GM10847 (cell line): ENCODE results near the gene B4GALNT4.

ENCODE experiments used
- POLR2A ChIP-seq: IDR thresholded peaks from 2 replicates; pipeline ENCODE4 v1.6.1; 2011; ENCODE audit not compliant: insufficient read length; ENCODE audit errors: extremely low read depth

The B4GALNT4 gene

DNA sequence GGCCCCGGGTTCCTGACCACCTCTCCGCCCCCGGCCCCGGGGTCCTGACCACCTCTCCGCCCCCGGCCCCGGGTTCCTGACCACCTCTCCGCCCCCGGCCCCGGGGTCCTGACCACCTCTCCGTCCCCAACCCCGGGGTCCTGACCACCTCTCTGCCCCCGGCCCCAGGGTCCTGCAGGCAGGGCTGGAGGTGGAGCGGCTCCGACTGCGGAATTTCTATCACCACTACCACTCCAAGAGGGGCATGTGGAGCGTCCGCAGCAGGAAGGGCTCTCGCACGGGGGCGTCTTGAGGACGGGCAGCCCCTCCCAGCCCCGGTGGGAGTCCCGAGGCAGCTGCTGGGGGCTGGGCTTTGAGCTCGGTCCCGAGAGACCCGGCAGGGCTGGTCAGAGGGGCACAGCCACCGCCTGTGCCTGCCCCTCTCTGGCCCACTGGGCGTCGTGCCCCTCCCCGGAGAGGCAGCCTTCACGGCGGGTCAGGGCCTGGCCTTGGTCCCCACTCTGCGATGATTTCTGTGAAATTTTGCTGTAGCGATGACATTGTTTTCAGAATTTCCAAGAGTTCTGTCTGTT lies 12.3 kb downstream of the B4GALNT4 start:
- no peak for TF ChIP-seq POLR2A

GRCh38 chr11:382081-382629 lies 12.9 kb downstream of the B4GALNT4 start:
- TF ChIP-seq POLR2A, result no peak

- no peak for TF ChIP-seq POLR2A
These were observed 14.1 kb downstream of the B4GALNT4 start for GRCh38 chr11:383431-383830.

- TF ChIP-seq POLR2A, result no peak
These were observed 15.2 kb downstream of the B4GALNT4 start for GRCh38 chr11:384511-384910.

- TF ChIP-seq POLR2A, result no peak
These were observed 16.5 kb downstream of the B4GALNT4 start for GRCh38 chr11:385594-386351.

DNA sequence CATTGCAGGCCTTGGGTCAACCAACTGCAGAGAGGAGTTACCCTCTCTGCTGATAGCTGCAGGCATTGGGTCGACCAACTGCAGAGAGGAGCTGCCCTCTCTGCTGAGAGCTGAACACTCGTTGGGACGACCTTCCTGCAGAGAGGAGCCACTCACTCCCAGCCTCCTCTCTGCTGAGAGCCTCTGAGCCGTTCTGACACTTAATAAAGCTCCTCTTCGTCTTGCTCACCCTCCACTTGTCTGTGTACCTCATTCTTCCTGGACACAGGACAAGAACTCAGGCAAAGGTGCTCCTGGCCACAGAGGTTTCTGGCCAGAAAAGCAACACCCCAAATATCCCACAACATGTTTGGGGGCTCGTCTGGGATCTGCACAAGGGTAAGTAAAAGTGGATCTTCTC lies 17.2 kb downstream of the B4GALNT4 start:
- no peak for TF ChIP-seq POLR2A

DNA sequence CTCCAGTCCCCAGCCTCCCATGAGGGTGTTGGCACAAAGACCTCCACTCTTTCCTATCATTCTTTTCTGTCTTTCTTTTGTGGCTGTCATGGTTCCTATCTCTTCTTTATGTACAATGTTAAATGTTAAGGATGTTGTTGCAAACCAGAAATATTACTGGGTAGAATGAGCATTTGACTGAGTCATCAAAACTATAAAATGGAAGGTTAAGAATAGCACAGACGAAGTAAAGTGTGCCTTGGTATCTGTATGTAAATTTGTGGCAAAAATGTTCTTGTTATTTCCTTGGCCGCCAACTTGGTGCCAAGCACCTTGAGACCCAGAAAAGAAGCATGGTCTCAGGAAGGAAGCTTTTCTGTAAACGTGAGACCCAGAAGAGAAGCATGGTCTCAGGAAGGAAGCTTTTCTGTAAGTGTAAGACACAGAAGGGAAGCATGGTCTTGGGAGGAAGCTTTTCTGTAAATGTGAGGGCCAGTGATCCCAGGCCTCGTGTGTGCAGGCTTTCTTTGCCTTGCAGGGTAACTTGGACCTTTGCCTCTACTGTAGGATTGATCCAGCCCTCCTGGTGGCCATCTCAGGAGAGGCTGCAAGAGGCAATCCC lies 18.0 kb downstream of the B4GALNT4 start:
- no peak for TF ChIP-seq POLR2A

GRCh38 chr11:390175-390574 lies 20.9 kb downstream of the B4GALNT4 start:
- TF ChIP-seq POLR2A, result no peak

- TF ChIP-seq POLR2A, result no peak
These were observed 22.1 kb downstream of the B4GALNT4 start for GRCh38 chr11:391117-392017.

DNA sequence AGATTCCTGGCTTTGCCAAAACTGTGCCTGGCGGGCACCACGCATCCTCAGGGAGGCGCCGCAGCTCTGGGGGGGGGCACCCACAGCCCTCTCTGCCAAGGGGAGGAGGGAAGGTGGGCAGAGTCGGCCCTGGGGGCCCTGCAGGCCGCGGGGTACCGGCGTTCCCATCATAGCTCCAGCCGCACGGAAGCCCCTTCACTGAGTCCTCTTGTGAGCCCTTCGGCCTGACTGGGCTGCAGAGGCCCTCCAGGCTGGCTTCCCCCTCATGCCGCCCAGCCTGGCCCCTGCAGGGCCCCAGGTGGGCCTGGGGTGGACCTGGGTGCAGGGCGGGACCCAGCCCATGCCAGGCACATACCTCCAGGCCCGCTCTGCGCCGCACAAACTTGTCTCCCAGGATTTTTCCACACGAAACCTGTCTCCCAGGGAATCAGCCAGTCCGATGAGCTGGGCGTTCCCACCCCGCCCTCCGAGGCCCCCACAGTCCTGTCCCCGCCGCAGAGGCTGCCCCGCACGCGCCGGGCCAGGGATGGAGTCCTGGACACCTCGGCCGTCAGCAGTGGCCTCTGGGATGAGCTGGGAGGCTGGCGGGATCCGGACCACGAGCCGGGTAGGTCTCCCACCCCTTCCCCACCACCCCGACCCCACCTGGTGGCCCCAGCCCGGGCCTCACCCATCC lies 22.9 kb downstream of the B4GALNT4 start:
- no peak for TF ChIP-seq POLR2A

- no peak for TF ChIP-seq POLR2A
These were observed 24.1 kb downstream of the B4GALNT4 start for GRCh38 chr11:393219-394033.

DNA sequence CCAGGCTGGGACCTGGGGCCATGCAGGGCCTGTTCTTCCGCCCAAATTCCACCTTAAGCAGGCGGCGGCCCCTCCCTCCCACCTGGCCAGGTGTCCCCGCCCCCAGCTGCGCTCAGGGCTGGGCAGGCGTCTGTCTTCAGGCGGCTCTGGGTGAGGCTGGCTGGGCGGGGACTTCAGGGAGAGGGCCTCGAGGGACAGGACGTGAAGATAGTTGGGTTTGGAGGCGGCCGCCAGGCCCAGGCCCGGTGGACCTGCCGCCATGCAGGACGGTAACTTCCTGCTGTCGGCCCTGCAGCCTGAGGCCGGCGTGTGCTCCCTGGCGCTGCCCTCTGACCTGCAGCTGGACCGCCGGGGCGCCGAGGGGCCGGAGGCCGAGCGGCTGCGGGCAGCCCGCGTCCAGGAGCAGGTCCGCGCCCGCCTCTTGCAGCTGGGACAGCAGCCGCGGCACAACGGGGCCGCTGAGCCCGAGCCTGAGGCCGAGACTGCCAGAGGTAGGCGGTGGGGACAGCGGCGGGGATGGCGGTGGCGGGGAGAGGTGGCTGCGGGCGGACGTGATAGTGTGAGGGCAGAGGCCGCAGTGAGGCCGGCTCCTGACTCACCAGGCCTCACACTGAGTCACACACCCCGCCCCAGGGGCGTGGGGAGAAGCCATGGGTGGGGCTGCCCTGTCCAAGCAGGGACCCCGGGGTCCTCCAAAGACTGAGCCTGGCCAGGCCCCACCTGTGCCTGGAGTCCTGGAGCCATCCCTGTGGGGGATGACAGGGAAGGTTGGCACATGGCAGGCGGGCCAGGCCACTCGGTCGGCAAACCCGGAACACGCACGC lies 24.9 kb downstream of the B4GALNT4 start, which contains the start of gene PKP3:
Gene PKP3, plus strand, starts transcription at position 176 of the 824 bp plus-strand sequence. Its CDS starts 84 bp downstream, at position 260.
- TF ChIP-seq POLR2A, result no peak
